SIG-M5 treated with dmso at 0.1 percent for 504 hours (cell line): ENCODE results near the gene ASIC4.
A peak's percentile ranks its signal among the peaks of the same experiment; 100 is the strongest.

Experiments
- DNase-seq: peaks from one replicate; lab custom pipeline; 2025; ENCODE audit not compliant: unreplicated experiment; lab: John Stamatoyannopoulos, UW

The ASIC4 gene

GRCh38 chr2:219496825-219497494, 17.3 kb upstream of the ASIC4 start:
- no peak for DNase-seq

GRCh38 chr2:219497495-219498279, 16.6 kb upstream of the ASIC4 start:
- DNase-seq: peak; percentile 47

- peak; percentile 99 for DNase-seq
These were observed 15.8 kb upstream of the ASIC4 start, which contains the start of gene GMPPA for GRCh38 chr2:219498280-219499057. GMPPA (plus strand) TSS chr2:219498891; CDS start chr2:219499976, 1,085 bp downstream.

- no peak for DNase-seq
These were observed 15.3 kb upstream of the ASIC4 start for GRCh38 chr2:219499058-219499307.

- no peak for DNase-seq
These were observed 14.7 kb upstream of the ASIC4 start for GRCh38 chr2:219499555-219499954.

- peak; percentile 21 for DNase-seq
These were observed 14.1 kb upstream of the ASIC4 start for GRCh38 chr2:219500135-219500534.

GRCh38 chr2:219501849-219502248, 12.4 kb upstream of the ASIC4 start:
- DNase-seq: no peak

- no peak for DNase-seq
These were observed 11.7 kb upstream of the ASIC4 start for GRCh38 chr2:219502618-219503017.

- no peak for DNase-seq
These were observed 8.7 kb upstream of the ASIC4 start for GRCh38 chr2:219505585-219505984.

GRCh38 chr2:219506153-219506801, 8.0 kb upstream of the ASIC4 start:
- DNase-seq: no peak

- no peak for DNase-seq
These were observed 7.3 kb upstream of the ASIC4 start for GRCh38 chr2:219506802-219507526.

GRCh38 chr2:219507581-219508443, 6.5 kb upstream of the ASIC4 start:
- DNase-seq: no peak

- no peak for DNase-seq
These were observed 5.9 kb upstream of the ASIC4 start for GRCh38 chr2:219508444-219508734.

GRCh38 chr2:219508971-219509779, 5.1 kb upstream of the ASIC4 start:
- no peak for DNase-seq

GRCh38 chr2:219509780-219510511, 4.3 kb upstream of the ASIC4 start:
- DNase-seq: peak; percentile 34

- DNase-seq: no peak
These were observed 3.7 kb upstream of the ASIC4 start for GRCh38 chr2:219510512-219511135.

GRCh38 chr2:219511547-219512325, 2.5 kb upstream of the ASIC4 start:
- DNase-seq: no peak
